GM12878 (cell line): Measurements from ENCODE around the gene MINPP1.

ENCODE experiments used
- KAT2A ChIP-seq: conservative IDR thresholded peaks from 2 replicates; pipeline ENCODE4 v1.6.1; 2011; ENCODE audit warnings: low read depth, low read length; ENCODE audit not compliant: control insufficient read depth
- POLR2AphosphoS2 ChIP-seq: IDR thresholded peaks from 2 replicates; pipeline ENCODE4 v1.6.1; 2011; ENCODE audit warnings: low read depth, mild to moderate bottlenecking, low read length, improper control_type of control experiment, moderate library complexity
- POLR2AphosphoS5 ChIP-seq: IDR thresholded peaks from 2 replicates; pipeline ENCODE4 v1.6.1; 2011; ENCODE audit warnings: mild to moderate bottlenecking, low read length, inconsistent platforms
- TCF7 ChIP-seq: IDR thresholded peaks from 2 replicates; pipeline ENCODE4 v1.6.1; 2014; ENCODE audit warnings: antibody characterized with exemption, borderline replicate concordance
- TF ChIP-seq, protein P1 (sequence below), 3 experiments: IDR thresholded peaks in 2 of 3; conservative IDR thresholded peaks in 1 of 3; 2 replicates each; pipeline ENCODE4 v1.5.1; 2011; ENCODE audit warnings: low read depth in 3 of 3, low read length in 3 of 3, mild to moderate bottlenecking in 3 of 3, control low read depth in 2 of 3, moderate library complexity in 2 of 3, inconsistent platforms in 1 of 3, mixed read lengths in 1 of 3; ENCODE audit not compliant: control insufficient read depth in 2 of 3, insufficient read depth in 1 of 3; ENCODE audit errors: extremely low read depth in 1 of 3
- TF ChIP-seq, protein P2 (sequence below): fragments of 450-650 bp; IDR thresholded peaks from 2 replicates; pipeline ENCODE4 v1.6.1; 2017; ENCODE audit warnings: mild to moderate bottlenecking, moderate library complexity

DNA sequence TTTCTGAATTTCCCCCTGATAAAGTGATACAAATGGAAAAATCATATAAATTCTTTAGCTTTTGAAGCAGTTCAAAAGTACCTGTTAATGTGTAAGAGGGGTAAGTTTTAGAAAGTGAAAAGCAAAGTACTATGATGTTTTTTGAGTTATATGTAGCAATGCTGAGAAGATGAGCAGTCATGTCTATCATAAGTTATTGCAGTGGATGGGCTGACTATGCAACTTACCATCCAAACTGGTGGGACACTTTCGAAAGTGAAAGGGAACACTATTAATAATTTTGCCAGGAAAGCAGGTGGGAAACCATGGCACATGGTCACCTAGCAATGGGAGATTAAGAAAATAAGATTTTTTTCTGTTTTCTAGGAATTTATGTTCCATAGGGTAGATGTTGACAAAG, 4.1 kb downstream of the MINPP1 start:
- TF ChIP-seq POLR2AphosphoS5 (no peak), TCF7 (no peak), POLR2AphosphoS2 (no peak), KAT2A (no peak)
- TF ChIP-seq, protein P1, sequence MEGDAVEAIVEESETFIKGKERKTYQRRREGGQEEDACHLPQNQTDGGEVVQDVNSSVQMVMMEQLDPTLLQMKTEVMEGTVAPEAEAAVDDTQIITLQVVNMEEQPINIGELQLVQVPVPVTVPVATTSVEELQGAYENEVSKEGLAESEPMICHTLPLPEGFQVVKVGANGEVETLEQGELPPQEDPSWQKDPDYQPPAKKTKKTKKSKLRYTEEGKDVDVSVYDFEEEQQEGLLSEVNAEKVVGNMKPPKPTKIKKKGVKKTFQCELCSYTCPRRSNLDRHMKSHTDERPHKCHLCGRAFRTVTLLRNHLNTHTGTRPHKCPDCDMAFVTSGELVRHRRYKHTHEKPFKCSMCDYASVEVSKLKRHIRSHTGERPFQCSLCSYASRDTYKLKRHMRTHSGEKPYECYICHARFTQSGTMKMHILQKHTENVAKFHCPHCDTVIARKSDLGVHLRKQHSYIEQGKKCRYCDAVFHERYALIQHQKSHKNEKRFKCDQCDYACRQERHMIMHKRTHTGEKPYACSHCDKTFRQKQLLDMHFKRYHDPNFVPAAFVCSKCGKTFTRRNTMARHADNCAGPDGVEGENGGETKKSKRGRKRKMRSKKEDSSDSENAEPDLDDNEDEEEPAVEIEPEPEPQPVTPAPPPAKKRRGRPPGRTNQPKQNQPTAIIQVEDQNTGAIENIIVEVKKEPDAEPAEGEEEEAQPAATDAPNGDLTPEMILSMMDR (IDR thresholded peaks at IDR 0.05 in 2 of 3, conservative IDR thresholded peaks at IDR 0.05 in 1 of 3; ENCODE audit: control insufficient read depth in 2 of 3, extremely low read depth in 1 of 3, insufficient read depth in 1 of 3, low read depth in 3 of 3, low read length in 3 of 3), result no peak
- TF ChIP-seq, protein P2, sequence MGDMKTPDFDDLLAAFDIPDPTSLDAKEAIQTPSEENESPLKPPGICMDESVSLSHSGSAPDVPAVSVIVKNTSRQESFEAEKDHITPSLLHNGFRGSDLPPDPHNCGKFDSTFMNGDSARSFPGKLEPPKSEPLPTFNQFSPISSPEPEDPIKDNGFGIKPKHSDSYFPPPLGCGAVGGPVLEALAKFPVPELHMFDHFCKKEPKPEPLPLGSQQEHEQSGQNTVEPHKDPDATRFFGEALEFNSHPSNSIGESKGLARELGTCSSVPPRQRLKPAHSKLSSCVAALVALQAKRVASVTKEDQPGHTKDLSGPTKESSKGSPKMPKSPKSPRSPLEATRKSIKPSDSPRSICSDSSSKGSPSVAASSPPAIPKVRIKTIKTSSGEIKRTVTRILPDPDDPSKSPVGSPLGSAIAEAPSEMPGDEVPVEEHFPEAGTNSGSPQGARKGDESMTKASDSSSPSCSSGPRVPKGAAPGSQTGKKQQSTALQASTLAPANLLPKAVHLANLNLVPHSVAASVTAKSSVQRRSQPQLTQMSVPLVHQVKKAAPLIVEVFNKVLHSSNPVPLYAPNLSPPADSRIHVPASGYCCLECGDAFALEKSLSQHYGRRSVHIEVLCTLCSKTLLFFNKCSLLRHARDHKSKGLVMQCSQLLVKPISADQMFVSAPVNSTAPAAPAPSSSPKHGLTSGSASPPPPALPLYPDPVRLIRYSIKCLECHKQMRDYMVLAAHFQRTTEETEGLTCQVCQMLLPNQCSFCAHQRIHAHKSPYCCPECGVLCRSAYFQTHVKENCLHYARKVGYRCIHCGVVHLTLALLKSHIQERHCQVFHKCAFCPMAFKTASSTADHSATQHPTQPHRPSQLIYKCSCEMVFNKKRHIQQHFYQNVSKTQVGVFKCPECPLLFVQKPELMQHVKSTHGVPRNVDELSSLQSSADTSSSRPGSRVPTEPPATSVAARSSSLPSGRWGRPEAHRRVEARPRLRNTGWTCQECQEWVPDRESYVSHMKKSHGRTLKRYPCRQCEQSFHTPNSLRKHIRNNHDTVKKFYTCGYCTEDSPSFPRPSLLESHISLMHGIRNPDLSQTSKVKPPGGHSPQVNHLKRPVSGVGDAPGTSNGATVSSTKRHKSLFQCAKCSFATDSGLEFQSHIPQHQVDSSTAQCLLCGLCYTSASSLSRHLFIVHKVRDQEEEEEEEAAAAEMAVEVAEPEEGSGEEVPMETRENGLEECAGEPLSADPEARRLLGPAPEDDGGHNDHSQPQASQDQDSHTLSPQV, result no peak
